UCSD-AML1 (cell line): Measurements from ENCODE around the gene DENND2A.

ENCODE experiments used
- DNase-seq: peaks from one replicate; lab custom pipeline; 2025; ENCODE audit not compliant: unreplicated experiment; lab: John Stamatoyannopoulos, UW

Gene DENND2A

DNA sequence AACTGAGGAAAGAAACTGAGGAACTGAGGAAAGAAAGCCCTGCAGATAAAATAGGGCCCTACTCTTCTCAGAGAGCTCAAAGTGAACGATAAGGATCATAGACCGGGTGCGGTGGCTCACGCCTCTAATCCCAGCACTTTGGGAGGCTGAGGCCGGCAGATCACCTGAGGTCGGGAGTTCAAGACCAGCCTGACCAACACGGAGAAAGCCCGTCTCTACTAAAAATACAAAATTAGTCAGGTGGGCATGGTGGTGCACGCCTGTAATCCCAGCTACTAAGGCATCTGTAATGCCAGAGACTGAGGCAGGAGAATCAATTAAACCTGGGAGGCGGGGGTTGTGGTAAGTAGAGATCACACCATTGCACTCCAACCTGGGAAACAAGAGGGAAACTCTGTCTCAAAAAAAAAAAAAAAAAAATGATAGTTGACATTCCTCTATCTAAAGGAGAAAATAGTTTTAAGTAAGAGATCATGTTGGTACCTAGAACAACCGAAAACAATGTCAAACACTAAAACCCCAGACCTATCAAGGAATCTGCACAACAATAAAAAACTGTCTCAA, 163.8 kb downstream of the DENND2A start:
- no peak for DNase-seq

DNA sequence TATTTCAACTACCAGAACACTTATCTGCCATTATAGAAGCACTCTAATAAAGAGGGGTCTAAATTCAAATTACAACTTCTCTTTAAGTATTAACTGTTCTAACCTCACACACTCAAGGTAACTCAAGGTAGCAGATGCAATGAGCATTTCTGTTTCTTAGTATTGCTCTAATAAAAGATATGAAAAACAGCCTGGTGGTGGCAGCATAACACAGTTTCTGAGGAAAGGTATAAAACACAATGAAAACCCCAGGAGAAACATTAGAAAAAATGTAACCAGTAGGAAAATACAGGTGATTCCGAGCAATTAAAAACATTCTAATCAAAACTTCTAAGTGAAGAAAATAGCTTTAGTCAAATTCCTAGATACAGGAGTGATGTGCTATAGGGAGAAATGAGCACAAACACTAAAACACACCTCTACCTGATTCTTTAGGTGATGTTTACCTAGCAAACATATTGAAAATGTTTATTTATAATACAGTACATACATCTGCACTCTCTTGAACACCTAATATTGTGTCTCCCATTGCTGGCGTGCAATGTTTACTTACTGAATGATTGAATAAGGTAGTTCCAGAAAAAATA, 164.8 kb downstream of the DENND2A start:
- no peak for DNase-seq
